ENCODE results near the gene PPP1R36.
"Not testable (repeated sequence)": the region's sequence is repeated elsewhere in the genome, so short reads cannot be mapped to it uniquely, and the experiment has no call there.

PPP1R36 gene

DNA sequence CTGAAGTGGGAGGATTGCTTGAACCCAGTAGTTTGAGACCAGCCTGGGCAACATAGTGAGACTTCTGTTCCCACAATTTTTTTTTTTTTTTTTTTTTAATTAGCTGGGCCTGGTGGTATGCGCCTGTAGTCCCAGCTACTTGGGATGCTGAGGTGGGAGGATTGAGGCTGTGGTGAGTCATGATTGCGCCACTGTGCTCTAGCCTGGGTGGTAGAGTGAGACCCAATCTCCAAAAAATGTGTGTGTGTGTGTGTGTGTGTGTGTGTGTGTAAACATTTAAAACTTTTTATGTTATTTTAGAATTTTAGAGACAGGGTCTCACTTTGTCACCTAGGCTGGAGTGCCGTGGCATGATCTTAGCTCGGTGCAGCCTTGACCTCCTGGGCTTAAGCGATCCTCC lies 6.8 kb downstream of the PPP1R36 start:
- TF ChIP-seq, protein P1, sequence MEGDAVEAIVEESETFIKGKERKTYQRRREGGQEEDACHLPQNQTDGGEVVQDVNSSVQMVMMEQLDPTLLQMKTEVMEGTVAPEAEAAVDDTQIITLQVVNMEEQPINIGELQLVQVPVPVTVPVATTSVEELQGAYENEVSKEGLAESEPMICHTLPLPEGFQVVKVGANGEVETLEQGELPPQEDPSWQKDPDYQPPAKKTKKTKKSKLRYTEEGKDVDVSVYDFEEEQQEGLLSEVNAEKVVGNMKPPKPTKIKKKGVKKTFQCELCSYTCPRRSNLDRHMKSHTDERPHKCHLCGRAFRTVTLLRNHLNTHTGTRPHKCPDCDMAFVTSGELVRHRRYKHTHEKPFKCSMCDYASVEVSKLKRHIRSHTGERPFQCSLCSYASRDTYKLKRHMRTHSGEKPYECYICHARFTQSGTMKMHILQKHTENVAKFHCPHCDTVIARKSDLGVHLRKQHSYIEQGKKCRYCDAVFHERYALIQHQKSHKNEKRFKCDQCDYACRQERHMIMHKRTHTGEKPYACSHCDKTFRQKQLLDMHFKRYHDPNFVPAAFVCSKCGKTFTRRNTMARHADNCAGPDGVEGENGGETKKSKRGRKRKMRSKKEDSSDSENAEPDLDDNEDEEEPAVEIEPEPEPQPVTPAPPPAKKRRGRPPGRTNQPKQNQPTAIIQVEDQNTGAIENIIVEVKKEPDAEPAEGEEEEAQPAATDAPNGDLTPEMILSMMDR (IDR thresholded peaks at IDR 0.05; ENCODE audit: borderline replicate concordance, insufficient read depth, low read depth, low read length), result no peak

DNA sequence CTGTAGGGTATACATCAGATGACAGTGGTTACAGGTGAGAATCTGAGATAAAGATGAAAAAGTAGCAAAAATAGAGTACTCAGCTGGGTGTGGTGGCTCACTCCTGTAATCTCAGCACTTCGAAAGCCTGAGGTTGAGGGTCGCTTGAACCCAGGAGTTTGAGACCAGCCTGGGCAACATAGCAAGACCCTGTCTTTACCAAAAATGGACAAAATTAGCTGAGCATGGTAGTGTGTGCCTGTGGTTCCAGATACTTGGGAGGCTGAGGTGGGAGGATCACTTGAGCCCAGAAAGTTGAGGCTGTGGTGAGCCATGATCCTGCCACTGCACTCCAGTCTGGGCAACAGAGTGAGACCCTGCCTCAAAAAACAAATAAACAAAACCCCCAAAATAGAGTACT lies 8.5 kb downstream of the PPP1R36 start:
- not testable (repeated sequence) for H3K4me3 ChIP-seq (ENCODE audit: low read depth, low read length)

More for the DNA sequence above, 6.8 kb downstream of the PPP1R36 start:
- no peak overlapping the region for H3K4me3 ChIP-seq (ENCODE audit: low read depth, low read length)

GRCh38 chr14:64561631-64562030 lies 11.9 kb downstream of the PPP1R36 start:
- H3K4me3 ChIP-seq (ENCODE audit: low read depth, low read length), result no peak overlapping the region
- TF ChIP-seq, protein P1 (IDR thresholded peaks at IDR 0.05; ENCODE audit: borderline replicate concordance, insufficient read depth, low read depth, low read length), result no peak

DNA sequence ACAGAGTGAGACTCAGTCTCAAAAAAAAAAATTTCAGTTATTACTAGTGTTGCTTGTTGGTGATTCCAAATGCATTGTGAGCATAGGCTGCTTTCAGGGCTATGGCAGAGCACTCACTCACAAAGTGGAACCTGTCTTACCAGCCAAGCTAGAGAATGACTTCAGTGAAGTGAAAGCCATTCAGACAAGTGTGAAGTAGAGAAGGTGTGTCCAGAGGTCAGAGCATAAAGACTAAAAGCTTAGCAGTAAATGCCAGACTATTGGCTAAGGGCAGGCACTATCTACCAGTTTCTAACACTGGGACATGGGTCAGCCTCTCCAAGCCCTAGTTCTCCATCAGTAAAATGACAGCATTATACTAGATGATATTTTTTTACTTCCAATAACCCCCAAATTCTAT lies 12.7 kb downstream of the PPP1R36 start:
- H3K4me3 ChIP-seq (ENCODE audit: low read depth, low read length), result no peak overlapping the region
- TF ChIP-seq, protein P1 (IDR thresholded peaks at IDR 0.05; ENCODE audit: borderline replicate concordance, insufficient read depth, low read depth, low read length), result no peak

DNA sequence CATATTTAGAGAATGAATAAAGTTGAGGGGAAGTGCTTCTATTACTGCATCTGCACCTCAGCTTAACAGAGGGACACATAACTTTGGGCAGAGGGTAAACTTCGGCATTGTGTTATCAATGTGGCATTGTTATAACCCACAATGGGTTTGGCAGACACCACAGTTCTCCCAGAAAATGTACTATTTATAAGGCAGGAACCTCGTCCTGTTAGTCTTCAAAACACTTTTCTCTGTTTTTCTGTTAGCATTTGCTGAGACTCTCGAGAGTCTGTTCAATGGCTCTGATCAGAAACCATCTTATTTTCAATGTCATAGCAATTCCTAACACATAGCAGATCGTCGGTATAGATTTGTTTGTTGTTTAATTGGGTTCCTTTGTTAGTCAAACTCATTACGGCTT lies 13.9 kb downstream of the PPP1R36 start:
- H3K4me3 ChIP-seq (ENCODE audit: low read depth, low read length), result no peak overlapping the region
- TF ChIP-seq, protein P1 (IDR thresholded peaks at IDR 0.05; ENCODE audit: borderline replicate concordance, insufficient read depth, low read depth, low read length), result no peak

DNA sequence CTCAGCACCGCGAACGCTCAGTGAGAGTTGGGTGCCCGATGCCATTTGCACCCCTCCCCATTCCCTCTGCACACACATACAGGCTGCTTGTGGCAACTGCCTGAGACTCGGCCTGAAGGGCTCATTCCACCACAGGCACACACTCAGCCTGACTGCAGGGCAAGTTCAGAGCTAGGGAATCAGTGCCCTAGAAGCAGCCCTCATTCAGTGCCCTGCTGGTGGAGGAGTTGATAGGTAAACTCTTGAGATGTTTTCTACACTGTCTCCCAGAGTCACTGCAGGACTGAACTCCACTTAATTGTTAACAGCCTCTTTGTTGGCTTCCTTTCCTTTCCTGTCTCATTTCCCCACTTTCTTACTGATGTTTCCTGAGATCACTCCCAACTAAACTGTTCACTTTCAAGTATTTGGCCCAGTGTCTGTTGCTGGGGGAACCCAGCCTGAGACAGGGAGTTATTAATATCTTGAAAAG lies 16.9 kb downstream of the PPP1R36 start:
- no peak overlapping the region for H3K4me3 ChIP-seq (ENCODE audit: low read depth, low read length)
- TF ChIP-seq, protein P1 (IDR thresholded peaks at IDR 0.05; ENCODE audit: borderline replicate concordance, insufficient read depth, low read depth, low read length), result no peak

- TF ChIP-seq, protein P1 (IDR thresholded peaks at IDR 0.05; ENCODE audit: borderline replicate concordance, insufficient read depth, low read depth, low read length), result no peak
- no peak overlapping the region for H3K4me3 ChIP-seq (ENCODE audit: low read depth, low read length)
Observed at GRCh38 chr14:64569138-64569631, 19.4 kb downstream of the PPP1R36 start.

GRCh38 chr14:64569646-64570045 lies 19.9 kb downstream of the PPP1R36 start:
- H3K4me3 ChIP-seq (ENCODE audit: low read depth, low read length), result not testable (repeated sequence)

Data from GM12875 (cell line).